CD14-positive monocyte (primary cell): ENCODE results near the gene ACO2. TPM values are rescaled to one million over a fixed set of nuclear protein-coding genes. Genes with fewer than 3 reads are reported as not detected.
"Not testable (repeated sequence)": the region's sequence is repeated elsewhere in the genome, so short reads cannot be mapped to it uniquely, and the experiment has no call there.

Source experiments
- DNase-seq, 3 donors: peaks; one replicate each; pipeline ENCODE4 v3.0.0-alpha.2; 2011 to 2022
- H2AFZ ChIP-seq: 2 replicates; pipeline ENCODE4 v1.6.0; 2012; ENCODE audit warnings: mild to moderate bottlenecking, low read depth, low read length, inconsistent platforms; ENCODE audit not compliant: insufficient read depth, poor library complexity, severe bottlenecking
- H3K27ac ChIP-seq, 2 donors: 1 replicate in 1 of 2; 2 replicates in 1 of 2; pipeline ENCODE4 v1.5.1; 2012 to 2013; ENCODE audit warnings: low read length in 2 of 2, control low read depth in 1 of 2, inconsistent platforms in 1 of 2, low read depth in 1 of 2, mild to moderate bottlenecking in 1 of 2
- H3K27me3 ChIP-seq, 2 donors: one replicate each; pipeline versions ENCODE4 v1.6.0 to v1.6.1; 2011 to 2013; ENCODE audit warnings: low read length in 2 of 2; ENCODE audit not compliant: control insufficient read depth in 2 of 2, insufficient read depth in 2 of 2
- H3K36me3 ChIP-seq, 2 donors: replicated peaks in 1 of 2; 1 replicate in 1 of 2; 2 replicates in 1 of 2; pipeline versions ENCODE4 v1.5.1 to v1.6.1; 2012 to 2013; ENCODE audit warnings: low read length in 2 of 2, control low read depth in 1 of 2, inconsistent platforms in 1 of 2, mild to moderate bottlenecking in 1 of 2; ENCODE audit not compliant: insufficient read depth in 2 of 2, control insufficient read depth in 1 of 2
- H3K4me1 ChIP-seq, 2 donors: 1 replicate in 1 of 2; 2 replicates in 1 of 2; pipeline versions ENCODE4 v1.5.1 to v1.6.1; 2012 to 2013; ENCODE audit warnings: low read length in 2 of 2, control low read depth in 1 of 2, inconsistent platforms in 1 of 2, mild to moderate bottlenecking in 1 of 2, moderate library complexity in 1 of 2; ENCODE audit not compliant: insufficient read depth in 2 of 2, control insufficient read depth in 1 of 2
- H3K4me2 ChIP-seq: replicated peaks from 2 replicates; pipeline ENCODE3; 2012; ENCODE audit warnings: low read length, moderate library complexity, mild to moderate bottlenecking; ENCODE audit not compliant: poor library complexity, severe bottlenecking; ENCODE audit errors: extremely low read depth
- H3K4me3 ChIP-seq, 3 experiments: fragments of 200-600 bp in 1 of 3; sonication (generic) in 1 of 3; replicated peaks in 1 of 3; 1 replicate in 2 of 3; 2 replicates in 1 of 3; pipeline ENCODE4 v1.5.1; 2011 to 2013; ENCODE audit warnings: low read length in 3 of 3, mild to moderate bottlenecking in 3 of 3, control low read depth in 2 of 3, low read depth in 2 of 3, inconsistent platforms in 1 of 3, moderate library complexity in 1 of 3
- H3K79me2 ChIP-seq: 2 replicates; pipeline ENCODE4 v1.6.0; 2012; ENCODE audit warnings: mild to moderate bottlenecking, control low read depth, inconsistent platforms, low read length, moderate library complexity; ENCODE audit not compliant: insufficient read depth
- H3K9ac ChIP-seq: 2 replicates; pipeline ENCODE4 v1.6.0; 2017; ENCODE audit warnings: low read length, mild to moderate bottlenecking; ENCODE audit not compliant: insufficient read depth, poor library complexity, severe bottlenecking
- H3K9me3 ChIP-seq, 2 donors: replicated peaks in 1 of 2; 1 replicate in 1 of 2; 2 replicates in 1 of 2; pipeline versions ENCODE4 v1.5.1 to v1.6.1; 2012 to 2013; ENCODE audit warnings: low read length in 2 of 2, control low read depth in 1 of 2; ENCODE audit not compliant: control insufficient read depth in 1 of 2, insufficient read depth in 1 of 2
- H4K20me1 ChIP-seq: 2 replicates; pipeline ENCODE4 v1.6.0; 2012; ENCODE audit warnings: mild to moderate bottlenecking, low read length, control low read depth, moderate library complexity; ENCODE audit not compliant: insufficient read depth
- H3K27ac Mint-ChIP-seq, 7 donors: one replicate each; pipeline ENCODE4 v1.8.0; 2020; ENCODE audit warnings: mild to moderate bottlenecking in 7 of 7, mixed read lengths in 7 of 7, moderate library complexity in 6 of 7, inconsistent platforms in 2 of 7
- H3K27me3 Mint-ChIP-seq, 3 donors: one replicate each; pipeline ENCODE4 v1.8.0; 2021 to 2022; ENCODE audit warnings: low read depth in 3 of 3, mild to moderate bottlenecking in 3 of 3, mixed read lengths in 3 of 3, moderate library complexity in 3 of 3, inconsistent platforms in 1 of 3
- H3K36me3 Mint-ChIP-seq, 2 donors: one replicate each; pipeline ENCODE4 v1.8.0; 2020; ENCODE audit warnings: mixed read lengths in 2 of 2, inconsistent platforms in 1 of 2, mild to moderate bottlenecking in 1 of 2
- H3K4me1 Mint-ChIP-seq: one replicate; pipeline ENCODE4 v1.8.0; 2020; ENCODE audit warnings: mild to moderate bottlenecking, mixed read lengths
- H3K4me3 Mint-ChIP-seq, 2 donors: one replicate each; pipeline ENCODE4 v1.8.0; 2020; ENCODE audit warnings: mild to moderate bottlenecking in 2 of 2, mixed read lengths in 2 of 2, moderate library complexity in 1 of 2
- H3K9me3 Mint-ChIP-seq, 7 donors: one replicate each; pipeline ENCODE4 v1.8.0; 2020 to 2022; ENCODE audit warnings: mixed read lengths in 7 of 7, mild to moderate bottlenecking in 6 of 7, moderate library complexity in 6 of 7, inconsistent platforms in 2 of 7
- WGBS: methylation state at CpG from one replicate; pipeline ENCODE4 v1.1.5; 2013; ENCODE audit warnings: missing lambda C conversion rate; ENCODE audit not compliant: insufficient coverage; 5-methylcytosine and 5-hydroxymethylcytosine counted together
- intact Hi-C, 2 donors: fragments of 100-400 bp; cut with micrococcal nuclease; formaldehyde crosslinking; loops; one replicate each; pipeline versions ENCODE4 v1.15.0 to v1.15.1; 2023
- polyA plus RNA-seq, 3 donors: library from polyadenylated mRNA; depleted of rRNA in 1 of 3; unstranded in 2 of 3; stranded (reverse) in 1 of 3; fragments of 300-500 nt in 2 of 3; fragments of >200 nt in 1 of 3; fragmentation: Illumina TruSeq in 2 of 3; gene quantifications; 1 replicate in 2 of 3; 2 replicates in 1 of 3; pipeline ENCODE4 v1.2.3, GENCODE V29; 2012 to 2021
- TF ChIP-seq, protein P1 (sequence below): fragments of 200-600 bp; IDR thresholded peaks from one replicate; pipeline ENCODE4 v1.8.0; 2022; ENCODE audit warnings: antibody characterized with exemption, mild to moderate bottlenecking

The ACO2 gene
- polyA plus RNA-seq, 3 donors, result 56.8 to 75.8 (median 64.2) TPM

DNA sequence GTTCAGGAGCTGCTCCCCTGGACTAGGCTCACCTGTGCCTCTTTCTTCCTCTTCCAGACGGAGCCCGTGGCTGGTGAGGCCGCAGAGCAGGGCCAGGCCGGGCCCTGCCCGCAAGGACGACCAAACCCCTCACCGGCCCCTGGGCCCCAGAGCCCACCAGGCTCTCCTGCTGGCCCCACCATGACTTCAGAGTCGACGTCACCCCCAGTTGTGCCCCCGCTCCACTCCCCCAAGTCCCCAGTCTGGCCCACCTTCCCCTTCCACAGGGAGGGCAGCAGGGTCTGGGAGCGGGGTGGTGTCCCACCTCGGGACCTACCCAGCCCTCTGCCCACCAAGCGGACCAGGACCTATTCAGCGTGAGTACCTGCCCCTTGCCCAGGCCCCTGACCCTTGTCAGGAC, 102.9 kb downstream of the ACO2 start:
- Mint-ChIP-seq H3K36me3 (peaks cover 9 to 12% of the 10 kb centered on the region in 2 donors), H3K27ac (no peak overlapping the region), H3K4me1 (no peaks in the 10 kb centered on the region), H3K4me3 (no peak overlapping the region), H3K9me3 (no peaks in the 10 kb centered on the region), H3K27me3 (peaks cover 2 to 7% (median 5%) of the 10 kb centered on the region in 3 donors)
- no peak overlapping the region for H3K4me3 ChIP-seq
- DNase-seq, result no peak
- no peaks in the 10 kb centered on the region for H3K9me3 ChIP-seq
- intact Hi-C loops, result no loop called here
- no peaks in the 10 kb centered on the region for H3K27me3 ChIP-seq
- H3K36me3 ChIP-seq, result peaks cover 8 to 12% of the 10 kb centered on the region in 2 donors
- H3K27ac ChIP-seq, result no peak overlapping the region
- no peak overlapping the region for H2AFZ ChIP-seq
- H3K9ac ChIP-seq, result no peak overlapping the region
- no peaks in the 10 kb centered on the region for H3K79me2 ChIP-seq
- no peaks in the 10 kb centered on the region for H3K4me1 ChIP-seq
- H4K20me1 ChIP-seq, result no peaks in the 10 kb centered on the region
- TF ChIP-seq, protein P1, sequence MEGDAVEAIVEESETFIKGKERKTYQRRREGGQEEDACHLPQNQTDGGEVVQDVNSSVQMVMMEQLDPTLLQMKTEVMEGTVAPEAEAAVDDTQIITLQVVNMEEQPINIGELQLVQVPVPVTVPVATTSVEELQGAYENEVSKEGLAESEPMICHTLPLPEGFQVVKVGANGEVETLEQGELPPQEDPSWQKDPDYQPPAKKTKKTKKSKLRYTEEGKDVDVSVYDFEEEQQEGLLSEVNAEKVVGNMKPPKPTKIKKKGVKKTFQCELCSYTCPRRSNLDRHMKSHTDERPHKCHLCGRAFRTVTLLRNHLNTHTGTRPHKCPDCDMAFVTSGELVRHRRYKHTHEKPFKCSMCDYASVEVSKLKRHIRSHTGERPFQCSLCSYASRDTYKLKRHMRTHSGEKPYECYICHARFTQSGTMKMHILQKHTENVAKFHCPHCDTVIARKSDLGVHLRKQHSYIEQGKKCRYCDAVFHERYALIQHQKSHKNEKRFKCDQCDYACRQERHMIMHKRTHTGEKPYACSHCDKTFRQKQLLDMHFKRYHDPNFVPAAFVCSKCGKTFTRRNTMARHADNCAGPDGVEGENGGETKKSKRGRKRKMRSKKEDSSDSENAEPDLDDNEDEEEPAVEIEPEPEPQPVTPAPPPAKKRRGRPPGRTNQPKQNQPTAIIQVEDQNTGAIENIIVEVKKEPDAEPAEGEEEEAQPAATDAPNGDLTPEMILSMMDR, result no peak
- WGBS, result 95% methylated on average over 8 of the region's 14 CpGs
- no peak overlapping the region for H3K4me2 ChIP-seq

DNA sequence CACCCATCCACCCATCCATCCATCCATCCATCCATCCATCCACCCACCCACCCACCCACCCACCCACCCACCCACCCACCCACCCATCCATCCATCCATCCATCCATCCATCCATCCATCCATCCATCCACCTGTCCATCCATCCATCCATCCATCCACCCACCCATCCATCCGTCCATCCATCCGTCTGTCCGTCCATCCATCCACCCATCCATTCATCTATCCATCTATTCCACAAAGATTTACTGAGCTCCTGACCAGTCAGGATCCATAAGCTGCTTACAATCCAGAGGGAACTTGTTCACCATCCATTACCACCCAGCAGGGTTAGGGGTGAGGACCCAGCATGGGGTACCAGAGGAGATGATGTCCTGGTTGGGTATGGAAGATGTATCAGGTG, 103.4 kb downstream of the ACO2 start:
- H2AFZ ChIP-seq, H3K4me2 ChIP-seq, H3K4me1 ChIP-seq, intact Hi-C loops, H3K4me1 Mint-ChIP-seq, H3K4me3 Mint-ChIP-seq, H3K9me3 ChIP-seq, DNase-seq, H3K4me3 ChIP-seq, H3K27ac ChIP-seq, H3K9ac ChIP-seq, H3K79me2 ChIP-seq, H4K20me1 ChIP-seq, H3K27me3 ChIP-seq, H3K9me3 Mint-ChIP-seq, H3K27me3 Mint-ChIP-seq: not testable (repeated sequence)
- peaks cover 12 to 17% of the 10 kb centered on the region in 2 donors for H3K36me3 Mint-ChIP-seq
- H3K36me3 ChIP-seq, result peaks cover 13 to 17% of the 10 kb centered on the region in 2 donors
- peak overlapping the region in 1 of 7 donors; percentile 73 for H3K27ac Mint-ChIP-seq
- WGBS, result no CpG with 5 or more reads among the region's 3 CpGs
